Mucosa of descending colon (tissue), 3 donors: ENCODE results near the gene HBP1. TPM values are rescaled to one million over a fixed set of nuclear protein-coding genes. Genes with fewer than 3 reads are reported as not detected.

Experiments used
- ATAC-seq: fragments of 200-7000 bp; cut with Tn5 transposase; one replicate; pipeline ENCODE4 v1.9.1; 2020; ENCODE audit warnings: mild to moderate bottlenecking, moderate library complexity
- DNase-seq, 3 donors: peaks; one replicate each; pipeline ENCODE4 v3.0.0-alpha.2; 2020
- H3K36me3 ChIP-seq: fragments of 200-600 bp; one replicate; pipeline ENCODE4 v1.8.0; 2021; ENCODE audit warnings: low read depth, mild to moderate bottlenecking
- H3K4me1 ChIP-seq: fragments of 200-600 bp; one replicate; pipeline ENCODE4 v1.8.0; 2021; ENCODE audit warnings: low read depth, mild to moderate bottlenecking
- H3K4me3 ChIP-seq: fragments of 200-600 bp; one replicate; pipeline ENCODE4 v1.8.0; 2021; ENCODE audit warnings: mild to moderate bottlenecking
- H3K9me3 ChIP-seq: fragments of 200-600 bp; one replicate; pipeline ENCODE4 v1.8.0; 2021; ENCODE audit warnings: mild to moderate bottlenecking
- CTCF ChIP-seq: fragments of 200-600 bp; IDR thresholded peaks from one replicate; pipeline ENCODE4 v1.8.0; 2022; ENCODE audit warnings: antibody characterized with exemption, mild to moderate bottlenecking
- intact Hi-C, 2 donors: fragments of 100-400 bp; cut with DNase I in 1 of 2; cut with micrococcal nuclease in 1 of 2; formaldehyde crosslinking; loops; one replicate each; pipeline versions ENCODE4 v1.11.0 to v1.11.1; 2022; cut with DNase I, micrococcal nuclease
- total RNA-seq, 3 donors: library from RNA; stranded (reverse); fragmentation: NEBNext Ultra II Directional in 2 of 3; extraction: Animal tissue kit (Norgen Biotek cat#: 25700) in 2 of 3; gene quantifications; one replicate each; pipeline versions ENCODE4 v1.2.1 to v1.2.4, GENCODE V29; 2021 to 2023
- donor health status: DM: no; HTN: no; CAD: no; lungs with moderate emphysema.
- donor health status: DM: no; HTN: no; CAD: no.
- donor health status: DM: no; HTN: yes; CAD: no.

HBP1 gene
- total RNA-seq, 3 donors from 2014 or later, result 41.2 to 81.5 (median 71.4) TPM

GRCh38 chr7:107160389-107160788, 8.4 kb upstream of the HBP1 start:
- intact Hi-C loops, result no loop called here
- no peaks in the 10 kb centered on the region for H3K9me3 ChIP-seq
- ATAC-seq (no peak), DNase-seq (no peak)
- no peaks in the 10 kb centered on the region for H3K4me1 ChIP-seq
- H3K4me3 ChIP-seq, result no peak overlapping the region
- TF ChIP-seq CTCF, result no peak
- no peaks in the 10 kb centered on the region for H3K36me3 ChIP-seq

DNA sequence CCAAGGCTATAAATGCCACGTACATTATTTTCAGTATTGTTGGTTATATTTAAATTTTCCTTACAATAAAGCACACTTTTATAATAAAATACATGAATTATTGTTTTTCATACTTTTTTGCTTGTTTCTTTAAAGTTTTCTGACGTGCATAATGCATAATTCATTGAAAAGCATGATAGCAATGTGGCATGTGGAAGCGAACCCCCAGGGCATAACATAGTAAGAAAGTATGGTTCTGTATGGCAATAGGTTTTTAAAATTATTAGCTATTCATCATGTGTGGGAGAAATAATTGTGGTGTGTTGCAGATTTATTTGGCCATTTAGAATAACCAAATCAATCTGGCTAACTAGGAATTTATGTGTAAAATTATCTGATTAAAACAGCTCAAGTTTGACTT, 7.4 kb upstream of the HBP1 start:
- no peak for DNase-seq
- Histone ChIP-seq H3K4me3 (no peak overlapping the region), H3K4me1 (no peaks in the 10 kb centered on the region), H3K9me3 (no peaks in the 10 kb centered on the region), H3K36me3 (no peaks in the 10 kb centered on the region)
- no peak for TF ChIP-seq CTCF
- intact Hi-C loops, result no loop called here
- no peak for ATAC-seq

DNA sequence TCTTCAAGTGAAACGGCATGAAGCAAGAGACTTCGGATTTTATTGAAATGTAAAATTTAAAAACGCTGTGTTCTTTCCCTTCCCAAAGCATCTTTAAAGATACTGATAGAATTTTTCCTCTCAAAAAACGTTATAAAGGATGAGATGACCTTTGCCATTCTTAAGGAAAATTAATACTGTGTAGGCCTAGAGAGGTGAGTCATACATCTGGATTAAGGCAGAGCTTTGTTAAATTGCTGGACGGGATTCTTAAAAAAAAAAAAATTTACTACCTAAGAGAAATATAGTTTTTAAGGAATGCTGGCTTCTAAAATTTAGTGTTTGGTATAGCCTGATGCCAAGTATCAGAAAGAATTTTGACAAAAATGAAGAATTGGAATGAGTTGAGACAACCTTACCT, 6.3 kb upstream of the HBP1 start:
- Histone ChIP-seq H3K9me3 (no peaks in the 10 kb centered on the region), H3K4me1 (no peaks in the 10 kb centered on the region), H3K4me3 (no peak overlapping the region), H3K36me3 (no peaks in the 10 kb centered on the region)
- no peak for ATAC-seq
- intact Hi-C loops, result no loop called here
- DNase-seq, result no peak
- TF ChIP-seq CTCF, result no peak

DNA sequence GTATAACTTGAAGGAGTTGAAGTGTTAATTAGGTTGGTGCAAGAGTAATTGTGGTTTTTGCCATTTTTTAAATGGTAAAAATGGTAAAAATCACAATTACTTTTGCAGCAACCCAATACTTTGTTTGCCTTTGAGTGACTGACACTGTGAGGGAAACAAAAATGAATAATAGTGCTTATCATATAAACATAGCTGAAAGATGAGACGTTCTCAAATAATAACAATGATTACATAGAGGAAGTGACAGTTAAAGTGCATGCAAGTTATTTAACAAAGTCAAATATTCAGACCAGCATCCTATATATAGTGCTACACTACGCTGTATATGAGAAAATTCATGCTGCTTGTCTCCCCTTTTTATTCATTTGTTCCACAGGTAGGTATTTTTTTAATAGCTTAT, 4.7 kb upstream of the HBP1 start:
- intact Hi-C loops, result no loop called here
- no peak overlapping the region for H3K4me3 ChIP-seq
- TF ChIP-seq CTCF, result no peak

GRCh38 chr7:107165341-107165740, 3.5 kb upstream of the HBP1 start:
- no peak for ATAC-seq
- peaks cover 2% of the 10 kb centered on the region for H3K4me1 ChIP-seq
- no peak for TF ChIP-seq CTCF
- no peak overlapping the region for H3K4me3 ChIP-seq
- DNase-seq, result no peak
- H3K36me3 ChIP-seq, result peaks cover 5% of the 10 kb centered on the region
- no peaks in the 10 kb centered on the region for H3K9me3 ChIP-seq
- intact Hi-C loops, result no loop called here

More for the DNA sequence above, 4.7 kb upstream of the HBP1 start:
- no peaks in the 10 kb centered on the region for H3K4me1 ChIP-seq
- DNase-seq, result no peak
- H3K36me3 ChIP-seq, result peaks cover 5% of the 10 kb centered on the region
- no peaks in the 10 kb centered on the region for H3K9me3 ChIP-seq
- ATAC-seq, result no peak

DNA sequence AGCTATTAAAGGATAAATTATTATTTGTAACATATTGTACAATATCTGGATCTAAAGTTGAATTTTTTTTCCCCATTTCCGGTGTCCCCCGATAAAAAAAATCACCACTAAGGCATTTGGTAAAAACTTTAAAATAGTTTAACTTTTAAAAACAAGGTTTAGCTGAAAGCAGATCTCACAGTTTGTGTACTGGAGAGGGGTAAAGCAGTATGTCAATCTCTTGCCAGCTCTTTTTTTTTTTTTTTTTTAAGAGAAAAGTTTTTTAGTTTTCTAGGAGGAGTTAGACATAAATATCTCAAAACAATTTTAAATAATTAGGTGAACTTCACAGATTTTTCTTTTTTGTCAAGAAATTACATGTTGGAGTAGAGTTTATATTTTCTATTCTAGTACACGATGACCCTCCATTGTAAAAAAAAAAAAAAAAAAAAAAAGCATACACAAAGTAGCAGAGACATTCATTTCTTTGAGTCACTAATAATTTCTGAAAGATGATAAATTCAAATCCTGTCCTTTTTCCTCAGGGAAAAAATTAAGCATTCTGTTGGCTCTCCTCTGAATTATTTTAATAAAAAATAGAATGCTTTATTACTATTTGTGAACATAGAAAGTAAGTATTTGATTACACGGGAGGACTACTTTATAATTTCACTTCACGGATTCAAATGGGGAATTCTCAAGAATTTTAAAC, 1.9 kb upstream of the HBP1 start:
- ATAC-seq (no peak), DNase-seq (no peak)
- Histone ChIP-seq H3K9me3 (no peaks in the 10 kb centered on the region), H3K4me3 (no peak overlapping the region), H3K36me3 (peaks cover 5% of the 10 kb centered on the region), H3K4me1 (peaks cover 6% of the 10 kb centered on the region)
- intact Hi-C loops, result no loop called here
- TF ChIP-seq CTCF, result no peak
